B cell (primary cell): ENCODE measurements around the gene CASP5. TPM values are rescaled to one million over a fixed set of nuclear protein-coding genes. Genes with fewer than 3 reads are reported as not detected.

Experiments
- ATAC-seq: fragments of 200-7000 bp; cut with Tn5 transposase; one replicate; pipeline ENCODE4 v1.10.0; 2021; ENCODE audit warnings: low read depth, mild to moderate bottlenecking, moderate number of reproducible peaks, moderate library complexity
- CTCF ChIA-PET: fragments of 350-600 bp; sonication (Branson Sonifier 250); formaldehyde crosslinking; loops from one replicate; lab custom pipeline; 2021; ENCODE audit warnings: antibody characterized with exemption, inconsistent platforms; lab: Charles Lee
- POLR2A ChIA-PET: fragments of 350-600 bp; sonication (Branson Sonifier 250); formaldehyde crosslinking; loops from one replicate; lab custom pipeline; 2021; ENCODE audit warnings: antibody characterized with exemption; lab: Charles Lee
- DNase-seq: peaks from one replicate; pipeline ENCODE4 v3.0.0; 2013
- H2AFZ ChIP-seq: 2 replicates; pipeline ENCODE4 v1.6.1; 2012; ENCODE audit warnings: mild to moderate bottlenecking, low read depth, low read length; ENCODE audit not compliant: insufficient read depth, poor library complexity, severe bottlenecking
- H3K27ac ChIP-seq, 2 donors: 1 replicate in 1 of 2; 2 replicates in 1 of 2; pipeline ENCODE4 v1.5.1; 2012 to 2013; ENCODE audit warnings: low read length in 2 of 2, mild to moderate bottlenecking in 2 of 2, moderate library complexity in 1 of 2
- H3K27me3 ChIP-seq, 4 experiments: fragments of 200-600 bp in 1 of 4; sonication (generic) in 1 of 4; replicated peaks in 1 of 4; 1 replicate in 2 of 4; 2 replicates in 2 of 4; pipeline versions ENCODE4 v1.6.1 to v1.7.0; 2013 to 2016; ENCODE audit warnings: low read length in 3 of 4, mild to moderate bottlenecking in 2 of 4, mixed read lengths in 1 of 4, moderate library complexity in 1 of 4; ENCODE audit not compliant: insufficient read depth in 4 of 4, control insufficient read depth in 3 of 4; ENCODE audit errors: control extremely low read depth in 1 of 4
- H3K36me3 ChIP-seq, 2 experiments: replicated peaks in 1 of 2; 1 replicate in 1 of 2; 2 replicates in 1 of 2; pipeline versions ENCODE4 v1.6.1 to v1.7.1; 2013; ENCODE audit warnings: low read length in 1 of 2; ENCODE audit not compliant: insufficient read depth in 2 of 2, control insufficient read depth in 1 of 2; ENCODE audit errors: control extremely low read depth in 1 of 2, extremely low read depth in 1 of 2
- H3K4me1 ChIP-seq, 2 donors: fragments of 200-600 bp in 1 of 2; sonication (generic) in 1 of 2; 1 replicate in 1 of 2; 2 replicates in 1 of 2; pipeline versions ENCODE4 v1.5.1 to v1.6.1; 2013 to 2017; ENCODE audit warnings: low read length in 2 of 2; ENCODE audit not compliant: control insufficient read depth in 2 of 2, insufficient read depth in 2 of 2
- H3K4me2 ChIP-seq: replicated peaks from 2 replicates; pipeline ENCODE3; 2012; ENCODE audit warnings: mild to moderate bottlenecking, low read depth, low read length; ENCODE audit not compliant: poor library complexity, severe bottlenecking
- H3K4me3 ChIP-seq, 5 experiments: fragments of 200-600 bp in 1 of 5; sonication (generic) in 1 of 5; 1 replicate in 3 of 5; 2 replicates in 2 of 5; pipeline versions ENCODE4 v1.5.1 to v1.7.0; 2011 to 2016; ENCODE audit warnings: low read length in 4 of 5, mild to moderate bottlenecking in 4 of 5, low read depth in 2 of 5, control low read depth in 1 of 5, moderate library complexity in 1 of 5; ENCODE audit not compliant: insufficient read depth in 1 of 5; ENCODE audit errors: control extremely low read depth in 1 of 5, extremely low read depth in 1 of 5
- H3K79me2 ChIP-seq: fragments of 200-600 bp; sonication (generic); one replicate; pipeline ENCODE4 v1.6.0; 2016; ENCODE audit warnings: low read length; ENCODE audit not compliant: control insufficient read depth, insufficient read depth
- H3K9ac ChIP-seq: fragments of 200-600 bp; sonication (generic); 2 replicates; pipeline ENCODE4 v1.6.1; 2017; ENCODE audit warnings: mild to moderate bottlenecking, low read length, moderate library complexity
- H3K9me3 ChIP-seq, 3 donors: one replicate each; pipeline versions ENCODE4 v1.6.1 to v1.7.1; 2013; ENCODE audit warnings: low read length in 2 of 3; ENCODE audit not compliant: control insufficient read depth in 2 of 3, insufficient read depth in 1 of 3; ENCODE audit errors: control extremely low read depth in 1 of 3
- H4K20me1 ChIP-seq: 2 replicates; pipeline ENCODE4 v1.6.0; 2012; ENCODE audit warnings: mild to moderate bottlenecking, low read length; ENCODE audit not compliant: insufficient read depth, control insufficient read depth, poor library complexity, severe bottlenecking
- H3K27ac Mint-ChIP-seq: one replicate; pipeline ENCODE4 v1.8.0; 2021; ENCODE audit warnings: mixed read lengths
- H3K27me3 Mint-ChIP-seq: one replicate; pipeline ENCODE4 v1.8.0; 2021; ENCODE audit warnings: mixed read lengths
- H3K4me1 Mint-ChIP-seq: one replicate; pipeline ENCODE4 v1.8.0; 2021; ENCODE audit warnings: mixed read lengths
- H3K4me3 Mint-ChIP-seq: one replicate; pipeline ENCODE4 v1.8.0; 2021; ENCODE audit warnings: mixed read lengths
- H3K9me3 Mint-ChIP-seq: one replicate; pipeline ENCODE4 v1.8.0; 2022; ENCODE audit warnings: mixed read lengths; ENCODE audit not compliant: insufficient read depth
- CTCF ChIP-seq: fragments of 200-600 bp; IDR thresholded peaks from one replicate; pipeline ENCODE4 v1.8.0; 2022; ENCODE audit warnings: antibody characterized with exemption, mild to moderate bottlenecking
- EZH2 ChIP-seq: IDR thresholded peaks from 2 replicates; pipeline ENCODE4 v1.6.1; 2012; ENCODE audit warnings: borderline replicate concordance, low read depth, mild to moderate bottlenecking, moderate library complexity, low read length; ENCODE audit not compliant: insufficient read depth, poor library complexity, severe bottlenecking
- WGBS: methylation state at CpG from one replicate; pipeline ENCODE4 v1.1.5; 2013; ENCODE audit warnings: missing lambda C conversion rate; ENCODE audit not compliant: insufficient coverage; 5-methylcytosine and 5-hydroxymethylcytosine counted together
- intact Hi-C: fragments of 100-400 bp; cut with micrococcal nuclease; formaldehyde crosslinking; loops from one replicate; pipeline ENCODE4 v1.10.0; 2022
- polyA plus RNA-seq: library from polyadenylated mRNA; depleted of rRNA; stranded (reverse); fragments of >200 nt; gene quantifications from 2 replicates; pipeline ENCODE4 v1.2.3, GENCODE V29; 2012
- total RNA-seq, 2 donors: library from RNA; stranded (reverse); fragments of 120-200 nt in 1 of 2; gene quantifications; 1 replicate in 1 of 2; 2 replicates in 1 of 2; pipeline versions ENCODE4 v1.2.3 to v1.2.4, GENCODE V29; 2013 to 2022

CASP5 gene
- total and polyA plus RNA-seq, 2 donors (not counting 1 experiment from before 2014, with no cell fraction given): 0.09 TPM; not detected in 1

- intact Hi-C loops: no loop called here
- Histone ChIP-seq H3K9me3 (no peaks in the 10 kb centered on the region), H3K4me1 (no peaks in the 10 kb centered on the region), H3K9ac (no peak overlapping the region), H3K27me3 (no peaks in the 10 kb centered on the region), H4K20me1 (no peaks in the 10 kb centered on the region), H3K4me3 (no peak overlapping the region), H3K36me3 (no peaks in the 10 kb centered on the region), H2AFZ (no peak overlapping the region), H3K79me2 (no peaks in the 10 kb centered on the region), H3K4me2 (no peak overlapping the region), H3K27ac (no peak overlapping the region)
- no CpG with 5 or more reads among the region's 2 CpGs for WGBS
- ChIA-PET CTCF (interaction anchor here (1.2 kb wide), 1 partner anchor 56 kb away, joined by 4 read pairs; no protein-coding TSS in a partner anchor), POLR2A (no interaction called here)
- H3K27me3 Mint-ChIP-seq: no peaks in the 10 kb centered on the region
- no peak for TF ChIP-seq CTCF
- TF ChIP-seq EZH2: no peak
- no peaks in the 10 kb centered on the region for H3K9me3 Mint-ChIP-seq
- peaks cover 5% of the 10 kb centered on the region for H3K4me1 Mint-ChIP-seq
- H3K4me3 Mint-ChIP-seq: no peak overlapping the region
- no peak for DNase-seq
- H3K27ac Mint-ChIP-seq: no peak overlapping the region
- ATAC-seq: no peak
Observed at GRCh38 chr11:105003151-105003550, 19.8 kb downstream of the CASP5 start.

- Mint-ChIP-seq H3K27ac (no peak overlapping the region), H3K4me1 (peaks cover 5% of the 10 kb centered on the region), H3K4me3 (no peak overlapping the region), H3K9me3 (no peaks in the 10 kb centered on the region), H3K27me3 (no peaks in the 10 kb centered on the region)
- Histone ChIP-seq H3K4me1 (no peaks in the 10 kb centered on the region), H3K27ac (no peak overlapping the region), H3K27me3 (no peaks in the 10 kb centered on the region), H3K36me3 (no peaks in the 10 kb centered on the region), H3K4me3 (no peak overlapping the region), H2AFZ (no peak overlapping the region), H3K9ac (no peak overlapping the region), H3K4me2 (no peak overlapping the region), H3K9me3 (no peaks in the 10 kb centered on the region), H3K79me2 (no peaks in the 10 kb centered on the region), H4K20me1 (no peaks in the 10 kb centered on the region)
- ChIA-PET CTCF (interaction anchor here (0.8 to 2.2 kb wide), 3 partner anchors 31 to 391 kb away, joined by 3 to 7 read pairs (median 5); no protein-coding TSS in a partner anchor), POLR2A (no interaction called here)
- intact Hi-C loops: loop anchor here (1.0 to 2.0 kb wide), 2 partner anchors 54 to 391 kb away; no protein-coding TSS in a partner anchor
- WGBS: 75% methylated on average over 7 of the region's 7 CpGs
- DNase-seq (peak; percentile 66), ATAC-seq (peak; percentile 60)
- TF ChIP-seq EZH2: no peak
- TF ChIP-seq CTCF: peak; percentile 72
Observed at GRCh38 chr11:105000797-105001196, 22.2 kb downstream of the CASP5 start.
